ENCODE results near the gene CEP126.

CEP126 gene

DNA sequence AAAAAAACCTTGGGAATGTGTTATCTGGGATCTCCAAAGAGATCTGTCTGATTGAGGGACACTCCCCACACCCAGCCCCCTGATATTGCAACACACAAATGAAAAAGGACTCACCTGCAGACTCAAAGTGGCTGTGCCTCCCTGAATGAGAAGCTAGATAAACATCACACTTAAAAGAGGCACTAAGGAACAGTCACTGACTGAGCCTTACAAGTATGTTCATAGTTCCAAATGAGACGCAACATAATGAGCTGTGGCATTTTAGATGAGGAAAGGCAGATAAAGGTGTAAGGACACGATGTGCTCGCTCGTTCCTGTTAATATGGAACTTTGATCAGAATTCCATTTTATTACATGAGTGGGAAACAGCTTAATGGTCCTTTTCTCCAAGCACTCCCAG, 111.4 kb downstream of the CEP126 start:
- CTCF ChIA-PET, result interaction anchor here (0.9 kb wide), 1 partner anchor 9 kb away, joined by 3 read pairs; no protein-coding TSS in a partner anchor
- POLR2A ChIA-PET, result no interaction called here

DNA sequence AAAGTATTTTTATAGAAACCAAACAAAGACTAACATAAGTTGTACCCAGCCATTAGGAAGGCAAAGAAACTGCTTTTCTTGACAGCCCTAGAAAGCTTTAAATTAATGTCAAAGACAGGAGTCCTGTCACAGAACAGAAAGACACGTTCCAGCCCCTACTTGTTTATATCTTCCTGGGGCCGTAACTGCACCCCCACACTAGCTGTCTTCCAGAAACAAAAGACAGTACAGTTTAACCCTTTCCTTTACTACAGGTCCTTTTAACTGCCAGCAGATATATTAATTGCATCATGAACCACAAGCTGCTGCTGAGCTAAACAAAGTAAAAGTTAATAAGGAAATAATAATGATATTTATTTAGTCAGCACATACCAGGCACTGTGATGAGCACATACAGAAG, 112.1 kb downstream of the CEP126 start:
- DNase-seq (ENCODE audit: low read depth, low spot score), result no peak
- TF ChIP-seq, protein P1, sequence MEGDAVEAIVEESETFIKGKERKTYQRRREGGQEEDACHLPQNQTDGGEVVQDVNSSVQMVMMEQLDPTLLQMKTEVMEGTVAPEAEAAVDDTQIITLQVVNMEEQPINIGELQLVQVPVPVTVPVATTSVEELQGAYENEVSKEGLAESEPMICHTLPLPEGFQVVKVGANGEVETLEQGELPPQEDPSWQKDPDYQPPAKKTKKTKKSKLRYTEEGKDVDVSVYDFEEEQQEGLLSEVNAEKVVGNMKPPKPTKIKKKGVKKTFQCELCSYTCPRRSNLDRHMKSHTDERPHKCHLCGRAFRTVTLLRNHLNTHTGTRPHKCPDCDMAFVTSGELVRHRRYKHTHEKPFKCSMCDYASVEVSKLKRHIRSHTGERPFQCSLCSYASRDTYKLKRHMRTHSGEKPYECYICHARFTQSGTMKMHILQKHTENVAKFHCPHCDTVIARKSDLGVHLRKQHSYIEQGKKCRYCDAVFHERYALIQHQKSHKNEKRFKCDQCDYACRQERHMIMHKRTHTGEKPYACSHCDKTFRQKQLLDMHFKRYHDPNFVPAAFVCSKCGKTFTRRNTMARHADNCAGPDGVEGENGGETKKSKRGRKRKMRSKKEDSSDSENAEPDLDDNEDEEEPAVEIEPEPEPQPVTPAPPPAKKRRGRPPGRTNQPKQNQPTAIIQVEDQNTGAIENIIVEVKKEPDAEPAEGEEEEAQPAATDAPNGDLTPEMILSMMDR (IDR thresholded peaks at IDR 0.05; ENCODE audit: insufficient read depth, low read length, missing control alignments), result no peak
- POLR2A ChIA-PET, result no interaction called here
- CTCF ChIA-PET, result interaction anchor here (1.0 to 1.7 kb wide), 2 partner anchors 19 to 166 kb away, joined by 4 to 6 read pairs; no protein-coding TSS in a partner anchor
- no peak overlapping the region for H3K4me3 ChIP-seq (ENCODE audit: low read depth, low read length)

More for the DNA sequence above, 111.4 kb downstream of the CEP126 start:
- TF ChIP-seq, protein P1 (IDR thresholded peaks at IDR 0.05; ENCODE audit: insufficient read depth, low read length, missing control alignments), result no peak
- H3K4me3 ChIP-seq (ENCODE audit: low read depth, low read length), result no peak overlapping the region
- no peak for DNase-seq (ENCODE audit: low read depth, low spot score)

DNA sequence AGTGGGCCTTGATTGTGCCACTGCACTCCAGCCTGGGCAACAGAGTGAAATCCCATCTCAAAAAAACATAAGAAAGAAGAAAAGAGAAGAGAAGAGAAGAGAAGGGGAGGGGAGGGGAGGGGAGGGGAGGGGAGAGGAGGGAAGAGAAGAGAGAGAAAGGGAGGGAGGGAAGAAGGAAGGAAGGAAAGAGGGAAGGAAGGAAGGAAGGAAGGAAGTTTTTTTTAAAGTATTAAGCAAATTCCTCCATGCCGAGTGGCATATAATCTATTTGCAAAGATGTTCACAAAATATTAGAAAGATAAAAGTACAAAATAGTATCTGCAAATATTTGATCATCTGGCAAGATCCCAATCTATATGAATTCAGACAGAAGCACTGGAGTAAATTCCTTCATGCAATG, 121.9 kb downstream of the CEP126 start:
- TF ChIP-seq, protein P1 (IDR thresholded peaks at IDR 0.05; ENCODE audit: insufficient read depth, low read length, missing control alignments), result no peak
- ChIA-PET POLR2A (no interaction called here), CTCF (no interaction called here)
- DNase-seq (ENCODE audit: low read depth, low spot score), result no peak
- no peak overlapping the region for H3K4me3 ChIP-seq (ENCODE audit: low read depth, low read length)

DNA sequence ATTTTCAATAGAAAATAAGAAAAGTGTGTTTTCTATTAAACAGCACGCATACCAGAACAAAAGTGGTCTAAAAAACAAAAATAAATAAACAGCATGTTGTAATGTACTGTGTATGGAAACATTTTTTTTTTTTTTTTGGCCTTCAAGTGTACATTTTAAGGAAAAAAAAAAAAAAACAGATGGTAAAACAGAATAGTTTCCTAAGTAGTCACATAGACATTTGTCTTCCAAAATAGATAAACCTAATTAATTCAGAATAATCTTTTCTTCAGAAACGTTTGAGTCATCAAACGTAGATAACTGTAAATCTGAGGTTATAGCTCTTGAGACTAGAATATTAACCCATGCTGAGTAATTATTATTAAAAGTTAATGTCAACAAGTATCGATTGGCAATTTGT, 132.0 kb downstream of the CEP126 start:
- POLR2A ChIA-PET, result no interaction called here
- H3K4me3 ChIP-seq (ENCODE audit: low read depth, low read length), result peak overlapping the region; percentile 71
- TF ChIP-seq, protein P1 (IDR thresholded peaks at IDR 0.05; ENCODE audit: insufficient read depth, low read length, missing control alignments), result no peak
- CTCF ChIA-PET, result interaction anchor here (1.0 to 1.7 kb wide), 3 partner anchors 9 to 186 kb away, joined by 3 to 4 read pairs (median 4); no protein-coding TSS in a partner anchor
- DNase-seq (ENCODE audit: low read depth, low spot score), result peak; percentile 0

DNA sequence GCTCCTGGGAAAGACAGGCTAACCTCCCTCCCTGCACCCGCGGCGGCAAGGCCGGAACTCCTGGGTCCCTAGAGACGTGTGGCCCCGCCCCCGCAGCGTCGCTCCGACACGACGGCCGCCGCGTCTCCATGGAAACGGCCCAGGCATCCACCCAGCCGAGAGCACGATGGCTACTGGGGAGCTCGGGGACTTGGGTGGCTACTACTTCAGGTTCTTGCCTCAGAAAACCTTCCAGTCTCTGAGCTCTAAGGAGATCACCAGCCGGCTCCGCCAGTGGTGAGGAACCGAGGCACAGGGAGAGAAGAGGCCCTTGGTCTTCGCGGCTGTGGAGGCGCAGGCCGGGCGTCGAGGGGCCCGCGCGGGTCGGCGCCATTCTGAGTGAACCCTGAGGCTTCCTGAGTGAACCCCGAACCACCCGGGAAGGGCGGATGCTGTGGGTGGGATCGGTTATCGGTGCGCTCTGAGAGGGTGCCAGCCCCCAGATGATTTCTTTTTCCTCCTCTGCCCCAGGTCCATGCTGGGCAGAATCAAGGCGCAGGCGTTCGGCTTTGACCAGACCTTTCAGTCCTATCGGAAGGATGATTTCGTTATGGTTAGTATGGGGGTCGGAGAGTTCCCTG, 132.6 kb downstream of the CEP126 start, which contains the start of gene CFAP300:
TSS of gene CFAP300 (plus strand) at position 133 of the 620 bp plus-strand sequence. CDS start at position 167, 34 bp downstream.
- peak within 1 kb of the TSS; percentile 71 for H3K4me3 ChIP-seq (ENCODE audit: low read depth, low read length)
- TF ChIP-seq, protein P1 (IDR thresholded peaks at IDR 0.05; ENCODE audit: insufficient read depth, low read length, missing control alignments), result no peak
- ChIA-PET POLR2A (no interaction called here), CTCF (interaction anchor here (1.0 to 1.7 kb wide), 3 partner anchors 9 to 186 kb away, joined by 3 to 4 read pairs (median 4); no protein-coding TSS in a partner anchor)
- peak; percentile 9 for DNase-seq (ENCODE audit: low read depth, low spot score)

All from AG04449 (cell line).